Measurements from ENCODE around the gene FKBP8.

DNA sequence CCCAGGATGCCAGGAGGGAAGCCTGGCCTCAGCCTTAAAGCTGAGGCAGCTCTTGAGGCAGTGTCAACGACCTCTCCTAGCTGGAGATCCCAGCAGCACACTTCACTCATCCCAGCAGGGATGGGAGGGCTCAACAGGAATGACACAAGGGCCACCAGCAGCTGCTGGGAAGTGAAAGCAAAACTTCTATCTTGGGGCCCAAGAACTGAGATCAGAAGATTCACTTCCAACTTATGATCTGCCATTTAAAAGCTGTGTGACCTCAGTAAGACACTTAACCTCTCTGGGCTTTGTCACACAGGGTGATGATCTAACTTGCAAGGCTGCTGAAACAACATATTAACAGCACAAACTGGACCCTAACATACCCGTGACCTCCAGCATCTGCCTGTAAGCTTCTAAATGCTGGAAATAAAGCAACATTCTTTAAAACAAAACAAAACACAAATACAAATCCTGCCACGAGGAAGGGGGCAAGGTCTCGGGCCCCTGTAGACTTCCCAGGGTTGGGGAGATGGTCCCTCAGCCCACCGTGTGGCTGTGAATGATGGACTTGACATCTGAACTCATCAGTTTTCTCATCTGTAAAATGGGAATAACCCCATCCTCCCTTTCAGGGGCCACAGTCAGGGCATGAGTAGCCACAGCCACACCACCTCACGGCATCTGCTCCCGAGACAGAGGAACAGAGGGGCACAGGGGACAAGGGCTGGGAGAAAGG is 44.2 kb downstream of the FKBP8 start:
- TF ChIP-seq, protein P1, sequence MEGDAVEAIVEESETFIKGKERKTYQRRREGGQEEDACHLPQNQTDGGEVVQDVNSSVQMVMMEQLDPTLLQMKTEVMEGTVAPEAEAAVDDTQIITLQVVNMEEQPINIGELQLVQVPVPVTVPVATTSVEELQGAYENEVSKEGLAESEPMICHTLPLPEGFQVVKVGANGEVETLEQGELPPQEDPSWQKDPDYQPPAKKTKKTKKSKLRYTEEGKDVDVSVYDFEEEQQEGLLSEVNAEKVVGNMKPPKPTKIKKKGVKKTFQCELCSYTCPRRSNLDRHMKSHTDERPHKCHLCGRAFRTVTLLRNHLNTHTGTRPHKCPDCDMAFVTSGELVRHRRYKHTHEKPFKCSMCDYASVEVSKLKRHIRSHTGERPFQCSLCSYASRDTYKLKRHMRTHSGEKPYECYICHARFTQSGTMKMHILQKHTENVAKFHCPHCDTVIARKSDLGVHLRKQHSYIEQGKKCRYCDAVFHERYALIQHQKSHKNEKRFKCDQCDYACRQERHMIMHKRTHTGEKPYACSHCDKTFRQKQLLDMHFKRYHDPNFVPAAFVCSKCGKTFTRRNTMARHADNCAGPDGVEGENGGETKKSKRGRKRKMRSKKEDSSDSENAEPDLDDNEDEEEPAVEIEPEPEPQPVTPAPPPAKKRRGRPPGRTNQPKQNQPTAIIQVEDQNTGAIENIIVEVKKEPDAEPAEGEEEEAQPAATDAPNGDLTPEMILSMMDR (IDR thresholded peaks at IDR 0.05): no peak
- TF ChIP-seq POLR2AphosphoS5 (IDR thresholded peaks at IDR 0.05) (no peak), POLR2A (IDR thresholded peaks at IDR 0.05) (no peak), EP300 (IDR thresholded peaks at IDR 0.05) (no peak)

Measured in sigmoid colon (tissue), 4 donors.